HG03354 (cell line): ENCODE results near the gene WDR81.
"Not testable (repeated sequence)": the region's sequence is repeated elsewhere in the genome, so short reads cannot be mapped to it uniquely, and the experiment has no call there.

Experiments used
- ATAC-seq: cut with Tn5 transposase; IDR thresholded peaks from one replicate; pipeline ENCODE4 v1.9.1; 2021; ENCODE audit warnings: mild to moderate bottlenecking; ENCODE audit not compliant: unreplicated experiment, poor library complexity, severe bottlenecking

Gene WDR81

DNA sequence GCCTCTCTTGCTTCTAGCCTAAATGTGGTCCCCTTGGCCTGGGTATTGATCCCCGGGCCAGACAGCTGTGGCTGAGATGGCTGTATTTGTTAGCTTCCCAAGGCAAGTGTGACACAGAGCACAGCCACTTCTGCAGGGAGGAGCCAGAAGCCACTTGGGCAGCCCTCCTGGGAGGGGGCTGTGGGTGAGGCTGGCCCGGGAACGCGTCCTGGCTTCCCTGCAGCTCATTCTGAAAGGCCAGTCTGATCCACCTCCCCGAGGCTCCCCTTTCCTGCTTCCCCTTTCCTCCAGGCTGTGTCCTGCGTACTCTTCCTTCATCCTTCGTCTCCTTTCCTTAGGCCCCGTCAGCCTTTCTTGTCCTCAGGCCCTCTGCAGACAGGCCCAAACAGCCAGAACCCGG is 26.1 kb downstream of the WDR81 start:
- ATAC-seq, result no peak

GRCh38 chr17:1752425-1753262 is 28.1 kb downstream of the WDR81 start:
- no peak for ATAC-seq

GRCh38 chr17:1753767-1754429 is 29.4 kb downstream of the WDR81 start:
- no peak for ATAC-seq

GRCh38 chr17:1754430-1755112 is 30.1 kb downstream of the WDR81 start:
- no peak for ATAC-seq

DNA sequence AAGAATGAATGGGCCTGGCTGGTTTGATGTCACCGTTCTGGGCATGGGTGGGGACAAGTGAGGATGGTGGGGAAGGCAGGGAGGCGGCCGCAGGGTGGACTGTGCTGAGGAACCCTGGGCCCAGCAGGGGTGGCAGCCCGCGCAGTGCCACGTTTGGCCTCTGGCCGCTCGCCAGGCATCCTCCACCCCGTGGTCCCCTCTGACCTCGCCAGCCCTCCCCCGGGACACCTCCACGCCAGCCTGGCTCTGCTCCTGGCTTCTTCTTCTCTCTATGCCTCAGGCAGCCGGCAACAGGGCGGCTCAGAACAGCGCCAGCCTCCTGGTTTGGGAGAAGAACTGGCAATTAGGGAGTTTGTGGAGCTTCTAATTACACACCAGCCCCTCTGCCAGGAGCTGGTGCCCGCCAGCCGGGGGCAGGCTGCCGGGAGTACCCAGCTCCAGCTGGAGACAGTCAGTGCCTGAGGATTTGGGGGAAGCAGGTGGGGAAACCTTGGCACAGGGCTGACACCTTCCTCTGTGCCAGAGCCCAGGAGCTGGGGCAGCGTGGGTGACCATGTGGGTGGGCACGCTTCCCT is 30.8 kb downstream of the WDR81 start:
- no peak for ATAC-seq

DNA sequence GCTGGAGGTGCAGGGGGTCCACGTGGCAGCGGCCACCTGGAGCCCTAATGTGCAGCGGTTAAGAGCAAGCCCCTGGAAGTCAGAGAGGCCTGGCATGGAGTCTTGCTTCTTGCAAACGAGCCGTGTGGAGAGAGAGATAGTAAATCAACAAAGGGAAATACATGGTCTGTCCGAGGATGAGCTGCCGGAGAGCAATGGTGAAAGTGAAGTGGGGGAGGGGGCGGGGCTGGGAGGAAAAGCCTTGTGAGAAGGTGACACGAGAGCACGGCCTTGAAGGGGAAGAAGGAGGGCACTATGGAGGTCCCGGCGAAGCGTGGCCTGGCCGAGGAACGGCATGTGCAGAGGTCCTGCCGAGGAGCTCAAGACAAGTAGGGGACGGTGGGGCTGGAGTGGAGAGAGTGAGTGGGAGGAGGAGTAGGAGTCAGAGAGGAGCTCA is 31.3 kb downstream of the WDR81 start:
- no peak for ATAC-seq

GRCh38 chr17:1758807-1759206 is 34.3 kb downstream of the WDR81 start:
- ATAC-seq, result no peak

DNA sequence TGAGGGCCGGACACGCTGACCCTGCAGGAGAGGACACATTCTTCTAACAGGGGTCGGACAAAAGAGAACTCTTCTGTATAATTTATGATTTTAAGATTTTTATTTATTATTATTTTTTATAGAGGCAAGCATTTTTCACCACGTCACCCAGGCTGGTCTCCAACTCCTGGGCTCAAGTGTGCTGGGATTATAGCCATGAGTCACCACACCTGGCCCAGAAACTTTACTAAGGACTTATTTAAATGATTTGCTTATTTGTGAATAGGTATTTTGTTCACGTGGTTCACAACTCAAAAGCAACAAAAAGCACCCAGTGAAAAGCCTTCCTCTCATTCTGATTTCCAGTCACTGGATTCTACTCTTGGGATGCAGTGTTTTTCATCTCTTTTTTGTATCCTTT is 35.0 kb downstream of the WDR81 start:
- ATAC-seq, result no peak

- ATAC-seq, result no peak
Observed at GRCh38 chr17:1762233-1762900, 37.9 kb downstream of the WDR81 start.

DNA sequence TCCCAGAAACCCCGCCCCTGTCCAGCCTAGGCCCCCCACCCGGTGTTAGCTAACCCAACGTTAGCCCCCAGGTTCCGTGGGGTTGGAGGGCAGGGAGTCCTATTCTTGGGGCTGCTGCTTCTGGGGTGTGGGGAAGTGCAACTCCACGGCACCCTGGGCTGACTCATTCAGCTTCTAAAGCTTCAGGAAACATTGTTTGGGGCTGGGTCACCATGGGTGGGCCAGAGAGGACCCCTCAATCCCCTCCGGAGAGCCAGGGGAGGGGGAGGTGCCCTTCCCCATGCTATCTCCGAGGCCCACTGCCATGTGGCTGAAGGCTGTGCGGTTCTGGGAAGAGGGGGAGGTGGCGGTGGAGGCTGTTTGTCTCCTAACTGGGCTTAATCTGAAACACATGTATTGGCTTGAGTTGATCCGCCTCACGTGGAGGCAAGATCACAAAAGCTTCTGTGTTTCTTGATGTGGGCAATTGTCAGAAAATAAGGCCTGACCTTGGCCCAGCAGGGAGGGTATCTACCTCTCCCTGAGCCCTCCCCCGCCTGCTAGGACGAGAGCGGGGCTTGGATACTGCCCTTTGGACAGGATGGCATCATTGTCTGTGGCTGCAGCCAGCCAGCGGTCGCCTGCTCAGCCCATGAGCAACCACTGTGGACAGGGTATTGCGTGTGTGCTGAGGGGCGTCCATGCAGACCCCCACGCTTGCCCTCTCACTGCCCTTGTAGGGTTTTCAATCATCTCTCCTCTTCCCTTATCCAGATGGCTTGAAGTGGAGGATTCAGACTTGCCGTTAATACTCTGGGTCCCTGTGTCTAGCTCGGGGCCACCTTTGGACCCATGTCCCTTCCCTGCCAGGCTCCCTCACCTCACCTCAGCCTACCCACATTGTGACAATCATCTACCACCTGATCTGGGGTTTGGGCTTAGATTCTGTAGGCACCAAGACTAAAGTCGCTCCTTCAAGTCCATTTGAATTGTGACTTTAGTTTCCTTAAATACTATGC is 38.7 kb downstream of the WDR81 start:
- no peak for ATAC-seq

GRCh38 chr17:1764284-1764683 is 39.8 kb downstream of the WDR81 start:
- ATAC-seq, result no peak

DNA sequence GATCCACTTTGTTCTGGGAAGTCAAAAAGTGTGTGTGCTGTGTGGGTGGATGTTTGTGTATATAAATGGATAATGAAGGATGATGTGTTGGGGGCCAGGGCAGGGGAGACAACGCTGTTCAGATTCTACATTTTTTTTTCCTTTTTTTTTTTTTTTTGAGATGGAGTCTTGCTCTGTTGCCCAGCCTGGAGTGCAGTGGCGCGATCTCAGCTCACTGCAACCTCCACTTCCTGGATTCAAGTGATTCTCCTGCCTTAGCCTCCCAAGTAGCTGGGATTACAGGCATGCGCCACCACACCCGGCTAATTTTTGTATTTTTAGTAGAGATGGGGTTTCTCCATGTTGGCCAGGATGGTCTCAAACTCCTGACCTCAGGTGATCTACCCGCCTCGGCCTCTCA is 40.2 kb downstream of the WDR81 start:
- not testable (repeated sequence) for ATAC-seq

DNA sequence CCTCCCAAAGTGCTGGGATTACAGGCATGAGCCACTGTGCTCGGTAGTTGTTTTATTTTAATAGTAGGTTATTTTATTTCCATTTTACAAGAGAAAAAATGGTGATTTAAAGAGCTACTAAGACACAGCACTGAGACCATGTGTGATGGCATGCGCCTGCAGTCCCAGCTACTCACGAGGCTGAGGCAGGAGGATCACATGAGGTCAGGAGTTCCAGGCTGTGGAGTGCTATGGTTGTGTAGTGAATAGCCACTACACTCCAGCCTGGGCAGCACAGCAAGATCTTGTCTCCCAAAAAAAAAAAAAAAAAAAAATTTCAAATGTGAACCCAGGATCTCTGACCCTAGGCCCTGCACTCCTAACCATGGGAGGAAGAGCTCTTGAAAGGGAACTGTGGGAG is 41.1 kb downstream of the WDR81 start:
- no peak for ATAC-seq

- ATAC-seq, result no peak
Observed at GRCh38 chr17:1766382-1767135, 42.1 kb downstream of the WDR81 start.

DNA sequence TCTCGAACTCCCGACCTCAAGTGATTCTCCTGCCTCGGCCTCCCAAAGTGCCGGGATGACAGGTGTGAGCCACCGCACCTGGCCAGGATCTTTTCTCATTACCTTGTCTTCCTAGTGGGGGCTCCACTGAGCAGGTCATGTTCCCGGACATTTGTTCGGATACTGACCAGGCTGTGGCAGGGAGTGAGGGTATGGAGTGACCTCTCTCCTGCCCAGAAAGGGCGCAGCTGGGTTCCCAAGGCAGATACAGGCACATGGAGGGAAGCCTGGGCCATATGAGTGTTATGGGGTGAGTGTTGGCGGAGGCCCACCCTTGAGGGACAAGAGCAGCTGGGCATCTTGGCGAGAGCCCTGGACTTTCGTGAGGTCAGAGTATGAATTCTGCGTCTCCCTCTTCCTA is 42.9 kb downstream of the WDR81 start:
- no peak for ATAC-seq

DNA sequence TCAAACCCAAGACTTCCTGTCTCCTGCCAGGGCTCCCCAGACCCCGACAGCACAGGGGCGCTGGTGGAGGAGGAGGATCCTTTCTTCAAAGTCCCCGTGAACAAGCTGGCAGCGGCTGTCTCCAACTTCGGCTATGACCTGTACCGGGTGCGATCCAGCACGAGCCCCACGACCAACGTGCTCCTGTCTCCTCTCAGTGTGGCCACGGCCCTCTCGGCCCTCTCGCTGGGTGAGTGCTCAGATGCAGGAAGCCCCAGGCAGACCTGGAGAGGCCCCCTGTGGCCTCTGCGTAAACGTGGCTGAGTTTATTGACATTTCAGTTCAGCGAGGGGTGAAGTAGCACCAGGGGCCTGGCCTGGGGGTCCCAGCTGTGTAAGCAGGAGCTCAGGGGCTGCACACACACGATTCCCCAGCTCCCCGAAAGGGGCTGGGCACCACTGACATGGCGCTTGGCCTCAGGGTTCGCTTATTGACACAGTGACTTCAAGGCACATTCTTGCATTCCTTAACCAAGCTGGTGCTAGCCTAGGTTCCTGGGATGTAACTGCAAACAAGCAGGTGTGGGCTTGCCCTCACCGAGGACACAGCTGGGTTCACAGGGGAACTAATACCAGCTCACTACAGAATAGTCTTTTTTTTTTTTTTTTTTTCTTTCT is 45.4 kb downstream of the WDR81 start:
- no peak for ATAC-seq

- not testable (repeated sequence) for ATAC-seq
Observed at GRCh38 chr17:1773000-1773695, 48.6 kb downstream of the WDR81 start.
